Measurements from ENCODE around the gene COL12A1. TPM values are rescaled to one million over a fixed set of nuclear protein-coding genes. Genes with fewer than 3 reads are reported as not detected.

COL12A1 gene
- total RNA-seq, 2 donors from 2014 or later = not detected

DNA sequence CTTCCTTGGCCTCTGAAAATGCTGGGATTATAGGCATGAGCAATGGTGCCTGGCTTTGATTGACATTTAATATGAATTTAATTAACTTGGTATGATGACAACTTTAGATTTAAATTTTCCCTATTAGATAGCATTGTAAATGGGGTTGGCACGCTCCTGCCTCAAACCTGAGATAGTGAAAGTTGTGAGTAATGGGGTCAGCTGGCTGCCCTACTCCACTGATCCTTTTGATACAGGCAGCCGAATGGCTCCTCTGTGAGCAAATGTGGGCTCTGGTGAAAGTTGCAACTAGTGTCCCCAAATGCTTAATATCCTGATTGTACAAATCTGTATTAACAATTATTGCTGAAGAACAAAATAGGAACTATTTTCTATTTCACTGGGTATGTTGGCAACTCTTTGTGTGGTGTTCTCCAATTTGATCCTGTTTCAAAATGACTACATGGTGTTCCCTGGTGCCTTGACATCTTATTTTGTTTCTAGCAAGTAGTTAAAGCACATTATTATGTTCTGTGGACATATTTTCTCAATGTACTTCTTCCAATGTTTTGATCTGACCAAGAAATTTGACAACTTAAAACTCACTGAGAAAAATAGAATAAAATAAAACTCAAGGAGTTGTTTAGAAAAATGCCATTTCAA lies 97.4 kb downstream of the COL12A1 start:
- Mint-ChIP-seq H3K36me3 (no peaks in the 10 kb centered on the region), H3K27ac (no peak overlapping the region), H3K4me3 (no peak overlapping the region), H3K27me3 (peaks cover 0 to under 1% of the 10 kb centered on the region in 2 donors), H3K9me3 (no peaks in the 10 kb centered on the region), H3K4me1 (ENCODE audit: low read depth in 2 of 2) (no peaks in the 10 kb centered on the region)
- ATAC-seq = no peak
- DNase-seq (ENCODE audit: low spot score) = no peak

DNA sequence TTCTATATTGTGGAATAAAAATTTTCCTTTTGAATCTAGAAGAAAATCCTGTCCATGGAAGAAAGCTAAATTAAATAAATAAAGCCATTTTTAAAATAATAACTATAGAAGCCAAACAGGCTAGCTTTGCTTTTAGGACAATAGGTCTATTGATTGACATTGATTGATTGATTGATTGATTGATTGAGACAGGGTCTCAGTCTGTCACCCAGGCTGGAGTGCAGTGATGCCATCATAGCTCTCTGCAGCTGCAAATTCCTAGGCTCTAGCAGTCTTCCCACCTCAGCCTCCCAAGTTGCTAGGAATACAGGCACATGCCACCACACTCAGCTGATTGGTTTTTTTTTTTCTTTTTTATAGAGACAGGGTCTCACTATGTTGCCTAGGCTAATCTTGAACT lies 97.9 kb downstream of the COL12A1 start:
- DNase-seq (ENCODE audit: low spot score) (no peak), ATAC-seq (no peak)
- no peaks in the 10 kb centered on the region for H3K9me3 Mint-ChIP-seq
- no peak overlapping the region for H3K27ac Mint-ChIP-seq
- no peaks in the 10 kb centered on the region for H3K27me3 Mint-ChIP-seq
- no peak overlapping the region for H3K4me3 Mint-ChIP-seq
- no peaks in the 10 kb centered on the region for H3K4me1 Mint-ChIP-seq (ENCODE audit: low read depth in 2 of 2)
- no peaks in the 10 kb centered on the region for H3K36me3 Mint-ChIP-seq

DNA sequence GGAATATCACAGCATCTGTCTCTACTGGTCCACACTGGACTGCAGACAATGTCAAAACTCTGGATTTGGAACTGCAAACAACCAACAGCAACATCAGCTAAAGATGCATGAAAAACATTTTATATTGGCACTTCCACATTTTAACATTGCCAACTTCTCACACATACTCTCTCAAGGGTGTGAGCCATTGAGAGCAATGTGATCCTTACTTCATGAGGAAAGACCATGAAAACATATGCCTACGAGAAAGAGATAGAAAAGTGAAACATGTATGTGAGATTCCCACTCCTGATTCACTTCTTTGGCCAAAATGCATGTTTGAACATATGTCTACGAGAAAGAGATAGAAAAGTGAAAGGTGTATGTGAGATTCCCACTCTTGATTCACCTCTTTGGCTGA lies 99.4 kb downstream of the COL12A1 start:
- no peaks in the 10 kb centered on the region for H3K4me1 Mint-ChIP-seq (ENCODE audit: low read depth in 2 of 2)
- H3K27ac Mint-ChIP-seq = no peak overlapping the region
- H3K36me3 Mint-ChIP-seq = no peaks in the 10 kb centered on the region
- no peaks in the 10 kb centered on the region for H3K9me3 Mint-ChIP-seq
- no peak for DNase-seq (ENCODE audit: low spot score)
- no peaks in the 10 kb centered on the region for H3K27me3 Mint-ChIP-seq
- no peak overlapping the region for H3K4me3 Mint-ChIP-seq
- ATAC-seq = no peak

DNA sequence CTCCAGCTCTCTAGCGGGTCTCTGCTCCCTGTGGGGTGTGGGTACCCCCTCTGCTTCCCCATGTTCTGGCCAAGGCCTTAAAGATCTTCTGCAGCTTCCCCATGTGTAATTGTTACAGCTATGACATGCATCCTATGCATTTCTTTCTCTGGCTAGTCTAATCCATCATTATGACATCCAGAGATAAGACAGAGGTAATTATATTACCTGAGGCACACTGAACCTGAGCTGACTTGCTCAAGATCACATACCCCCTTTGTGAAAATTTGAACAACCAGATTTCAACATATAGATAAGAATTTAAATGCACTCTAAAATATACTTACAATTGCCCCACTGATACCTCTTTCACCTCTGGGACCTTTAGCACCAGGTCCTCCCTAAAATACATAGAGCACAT lies 102.4 kb downstream of the COL12A1 start:
- Mint-ChIP-seq H3K27ac (no peak overlapping the region), H3K4me3 (no peak overlapping the region), H3K9me3 (no peaks in the 10 kb centered on the region), H3K27me3 (no peaks in the 10 kb centered on the region), H3K36me3 (no peaks in the 10 kb centered on the region), H3K4me1 (ENCODE audit: low read depth in 2 of 2) (no peaks in the 10 kb centered on the region)
- DNase-seq (ENCODE audit: low spot score) = no peak
- no peak for ATAC-seq

DNA sequence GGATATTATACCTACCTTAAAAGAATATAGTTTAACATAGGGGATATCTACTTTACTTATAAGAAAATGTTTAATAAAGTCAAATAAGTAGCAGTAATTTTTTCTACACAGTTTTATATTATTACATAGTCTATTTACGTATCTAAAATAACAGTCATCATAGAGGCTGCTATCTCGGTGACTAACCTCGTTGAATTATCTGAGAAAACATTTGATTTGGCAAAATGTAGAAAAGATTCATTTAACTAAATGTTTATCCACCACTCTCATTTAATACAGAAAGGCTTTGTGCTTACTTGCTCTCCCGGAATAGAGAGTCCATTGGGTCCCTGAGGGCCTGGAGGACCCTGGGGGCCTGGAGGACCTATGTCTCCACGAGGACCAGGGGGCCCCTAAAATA lies 103.6 kb downstream of the COL12A1 start:
- Mint-ChIP-seq H3K27ac (no peak overlapping the region), H3K4me1 (ENCODE audit: low read depth in 2 of 2) (no peaks in the 10 kb centered on the region), H3K27me3 (no peaks in the 10 kb centered on the region), H3K36me3 (no peaks in the 10 kb centered on the region), H3K9me3 (no peaks in the 10 kb centered on the region), H3K4me3 (no peak overlapping the region)
- ATAC-seq (no peak), DNase-seq (ENCODE audit: low spot score) (no peak)

DNA sequence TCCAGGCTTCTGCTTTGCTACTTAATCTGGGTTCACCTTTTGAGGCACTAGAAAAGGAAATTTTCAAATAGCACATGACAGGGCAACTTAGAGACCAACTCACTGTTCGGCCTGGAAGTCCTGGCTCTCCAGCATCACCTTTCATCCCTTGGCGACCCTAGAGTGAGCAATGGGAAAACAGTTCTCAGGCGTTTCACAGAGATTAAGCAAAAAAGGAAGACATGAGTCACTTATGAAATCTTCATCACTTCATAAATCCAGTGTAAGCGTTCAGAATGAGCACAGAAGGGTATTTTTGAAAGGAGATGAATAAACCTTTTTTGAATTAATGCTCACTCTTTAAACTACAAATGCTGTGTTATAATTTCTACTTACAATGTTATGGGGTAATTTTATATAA lies 104.0 kb downstream of the COL12A1 start:
- Mint-ChIP-seq H3K4me1 (ENCODE audit: low read depth in 2 of 2) (no peaks in the 10 kb centered on the region), H3K36me3 (no peaks in the 10 kb centered on the region), H3K27me3 (no peaks in the 10 kb centered on the region), H3K9me3 (no peaks in the 10 kb centered on the region), H3K4me3 (no peak overlapping the region), H3K27ac (no peak overlapping the region)
- no peak for ATAC-seq
- DNase-seq (ENCODE audit: low spot score) = no peak

DNA sequence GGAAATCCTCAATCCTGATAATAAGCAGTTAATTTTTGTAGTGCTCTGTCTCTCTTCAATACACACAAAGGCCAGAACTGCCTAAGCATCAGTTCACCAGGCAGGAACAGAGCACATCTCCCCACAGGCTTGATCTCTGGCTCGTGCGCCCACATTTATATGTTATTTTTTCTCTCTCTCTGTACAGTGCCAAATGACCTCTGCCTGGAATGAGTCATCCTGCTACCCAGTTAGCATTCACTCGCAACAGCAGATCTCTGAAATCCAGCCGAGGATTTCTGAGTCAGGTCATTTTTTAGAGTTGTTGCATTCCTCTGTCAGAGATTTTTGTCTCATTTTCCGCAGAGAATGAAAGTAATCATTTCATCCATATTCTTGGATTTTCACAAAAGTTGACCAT lies 107.1 kb downstream of the COL12A1 start:
- H3K27me3 Mint-ChIP-seq = no peaks in the 10 kb centered on the region
- no peaks in the 10 kb centered on the region for H3K4me1 Mint-ChIP-seq (ENCODE audit: low read depth in 2 of 2)
- no peaks in the 10 kb centered on the region for H3K9me3 Mint-ChIP-seq
- H3K27ac Mint-ChIP-seq = no peak overlapping the region
- no peak for ATAC-seq
- no peak overlapping the region for H3K4me3 Mint-ChIP-seq
- no peak for DNase-seq (ENCODE audit: low spot score)
- no peaks in the 10 kb centered on the region for H3K36me3 Mint-ChIP-seq

DNA sequence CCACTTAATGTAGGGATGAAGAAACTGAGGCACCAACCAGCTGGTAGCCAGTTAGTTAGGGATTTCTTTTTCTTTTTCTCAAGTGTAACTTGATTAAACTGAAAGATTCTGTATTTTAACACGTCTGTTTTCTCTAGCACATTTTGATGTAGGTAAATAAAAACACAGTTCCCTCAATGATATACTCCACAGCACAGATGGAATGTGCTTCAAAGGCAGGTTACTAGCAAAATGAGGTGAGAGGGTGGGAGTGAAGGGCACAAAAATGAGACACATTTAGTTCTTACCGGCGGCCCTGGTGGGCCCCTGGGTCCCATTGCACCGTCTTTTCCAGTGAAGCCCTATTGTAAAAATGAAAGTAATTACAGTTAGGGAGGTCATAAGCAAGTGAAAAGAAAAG lies 108.9 kb downstream of the COL12A1 start:
- H3K9me3 Mint-ChIP-seq = no peaks in the 10 kb centered on the region
- H3K27ac Mint-ChIP-seq = no peak overlapping the region
- H3K4me3 Mint-ChIP-seq = no peak overlapping the region
- no peak for DNase-seq (ENCODE audit: low spot score)
- no peaks in the 10 kb centered on the region for H3K4me1 Mint-ChIP-seq (ENCODE audit: low read depth in 2 of 2)
- H3K36me3 Mint-ChIP-seq = no peaks in the 10 kb centered on the region
- ATAC-seq = no peak
- no peaks in the 10 kb centered on the region for H3K27me3 Mint-ChIP-seq

DNA sequence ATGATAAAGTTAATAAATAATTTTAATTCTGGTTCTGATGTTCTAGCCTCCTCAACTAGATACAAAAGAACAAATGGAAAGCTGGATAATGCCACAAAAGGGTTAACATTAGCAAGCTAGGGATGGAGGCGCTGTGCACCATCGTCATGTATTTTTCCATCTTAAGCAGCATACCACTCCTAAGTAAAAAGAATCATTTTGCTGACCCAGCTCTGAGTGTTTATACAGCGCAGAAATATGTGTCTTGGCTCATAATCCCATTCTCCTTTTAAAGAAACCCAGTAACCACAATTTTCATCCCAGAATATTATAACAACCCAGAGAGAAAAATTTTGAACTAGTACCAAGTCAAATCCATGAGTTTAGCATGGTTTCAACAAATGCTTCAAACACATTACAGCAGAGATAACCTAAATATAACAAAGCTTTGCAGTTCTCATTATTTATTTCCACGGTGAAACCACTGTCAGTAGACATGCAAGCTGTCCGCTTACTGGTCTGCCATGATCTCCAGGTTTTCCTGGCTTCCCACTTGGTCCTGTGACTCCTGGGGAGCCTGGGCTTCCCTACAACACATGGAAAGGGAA lies 111.1 kb downstream of the COL12A1 start:
- no peaks in the 10 kb centered on the region for H3K9me3 Mint-ChIP-seq

DNA sequence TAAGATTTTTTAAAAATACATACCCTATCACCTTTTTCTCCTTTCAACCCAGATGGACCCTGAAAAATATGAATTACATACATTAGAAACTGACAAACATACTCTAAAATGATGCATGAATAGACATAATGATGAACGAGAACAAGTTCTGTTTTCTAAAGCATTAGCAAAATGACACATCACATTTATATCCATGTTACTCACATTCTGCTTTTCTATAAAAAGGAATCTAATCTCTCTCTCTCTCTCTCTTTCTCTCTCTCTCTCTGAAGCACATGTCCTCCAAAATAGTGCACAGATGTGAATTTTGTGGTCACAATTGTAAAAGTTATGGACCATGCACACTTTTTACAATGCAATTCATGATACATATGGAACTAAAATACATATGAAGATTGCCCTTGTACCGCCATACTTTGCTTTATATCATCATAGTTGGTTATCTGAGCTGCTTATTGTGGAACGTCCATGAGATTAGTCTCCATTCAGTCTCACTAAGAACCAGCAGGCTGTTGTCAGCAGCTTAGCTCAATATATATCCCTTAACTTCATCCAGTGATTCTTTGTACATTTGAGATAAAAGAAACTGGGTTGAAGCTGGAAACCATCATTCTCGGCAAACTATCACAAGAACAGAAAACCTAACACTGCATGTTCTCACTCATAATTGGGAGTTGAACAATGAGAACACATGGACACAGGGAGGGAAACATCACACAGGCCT lies 114.2 kb downstream of the COL12A1 start:
- no peak for DNase-seq (ENCODE audit: low spot score)
- Mint-ChIP-seq H3K9me3 (no peaks in the 10 kb centered on the region), H3K27me3 (peaks cover 0 to 3% of the 10 kb centered on the region in 2 donors), H3K36me3 (no peaks in the 10 kb centered on the region), H3K4me3 (no peak overlapping the region), H3K4me1 (ENCODE audit: low read depth in 2 of 2) (no peaks in the 10 kb centered on the region), H3K27ac (no peak overlapping the region)
- no peak for ATAC-seq

More for the DNA sequence above, 111.1 kb downstream of the COL12A1 start:
- Mint-ChIP-seq H3K27ac (no peak overlapping the region), H3K36me3 (no peaks in the 10 kb centered on the region), H3K4me1 (ENCODE audit: low read depth in 2 of 2) (no peaks in the 10 kb centered on the region), H3K27me3 (no peaks in the 10 kb centered on the region), H3K4me3 (no peak overlapping the region)
- DNase-seq (ENCODE audit: low spot score) (no peak), ATAC-seq (no peak)

DNA sequence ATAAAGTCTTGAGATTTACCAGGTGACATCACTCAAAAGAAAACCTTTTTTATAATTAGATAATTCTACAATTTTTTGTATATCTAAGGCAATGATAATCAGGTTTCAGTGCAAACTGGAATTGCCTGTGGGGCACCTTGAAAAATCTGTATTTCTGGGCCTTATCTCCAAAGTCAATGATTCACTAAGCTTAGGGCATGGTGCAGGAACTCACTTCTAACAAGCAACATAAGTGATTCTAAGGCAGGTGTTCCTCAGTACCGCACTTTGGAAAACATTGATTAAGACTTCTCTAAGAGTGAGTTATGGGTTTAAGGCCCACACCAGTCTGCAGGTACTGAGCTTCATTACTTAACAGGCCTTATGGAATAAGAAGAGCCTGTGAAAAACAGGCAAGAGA lies 115.3 kb downstream of the COL12A1 start:
- Mint-ChIP-seq H3K27ac (no peak overlapping the region), H3K4me1 (ENCODE audit: low read depth in 2 of 2) (no peaks in the 10 kb centered on the region), H3K36me3 (no peaks in the 10 kb centered on the region), H3K4me3 (no peak overlapping the region), H3K9me3 (no peaks in the 10 kb centered on the region), H3K27me3 (peaks cover 3 to 6% of the 10 kb centered on the region in 2 donors)
- ATAC-seq = no peak
- no peak for DNase-seq (ENCODE audit: low spot score)

DNA sequence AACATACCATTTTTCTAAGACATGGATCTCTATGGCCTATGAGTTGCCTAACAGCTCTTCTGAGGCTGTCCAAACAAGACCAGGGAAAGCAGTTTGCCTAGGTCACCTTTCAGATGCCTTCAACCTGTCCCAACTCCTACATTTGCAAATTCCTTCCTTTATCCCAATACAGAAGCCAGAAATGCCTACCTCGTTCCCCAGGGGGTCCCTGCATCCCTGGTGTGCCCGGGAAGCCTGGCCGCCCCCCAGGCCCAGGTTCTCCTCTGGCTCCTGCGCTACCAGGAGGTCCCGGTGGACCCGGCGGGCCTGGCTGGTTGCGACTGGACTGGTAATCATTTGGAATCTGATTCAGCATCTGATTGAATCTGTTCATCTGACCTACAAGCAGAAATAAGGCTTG lies 115.9 kb downstream of the COL12A1 start:
- ATAC-seq (no peak), DNase-seq (ENCODE audit: low spot score) (no peak)
- no peaks in the 10 kb centered on the region for H3K9me3 Mint-ChIP-seq

DNA sequence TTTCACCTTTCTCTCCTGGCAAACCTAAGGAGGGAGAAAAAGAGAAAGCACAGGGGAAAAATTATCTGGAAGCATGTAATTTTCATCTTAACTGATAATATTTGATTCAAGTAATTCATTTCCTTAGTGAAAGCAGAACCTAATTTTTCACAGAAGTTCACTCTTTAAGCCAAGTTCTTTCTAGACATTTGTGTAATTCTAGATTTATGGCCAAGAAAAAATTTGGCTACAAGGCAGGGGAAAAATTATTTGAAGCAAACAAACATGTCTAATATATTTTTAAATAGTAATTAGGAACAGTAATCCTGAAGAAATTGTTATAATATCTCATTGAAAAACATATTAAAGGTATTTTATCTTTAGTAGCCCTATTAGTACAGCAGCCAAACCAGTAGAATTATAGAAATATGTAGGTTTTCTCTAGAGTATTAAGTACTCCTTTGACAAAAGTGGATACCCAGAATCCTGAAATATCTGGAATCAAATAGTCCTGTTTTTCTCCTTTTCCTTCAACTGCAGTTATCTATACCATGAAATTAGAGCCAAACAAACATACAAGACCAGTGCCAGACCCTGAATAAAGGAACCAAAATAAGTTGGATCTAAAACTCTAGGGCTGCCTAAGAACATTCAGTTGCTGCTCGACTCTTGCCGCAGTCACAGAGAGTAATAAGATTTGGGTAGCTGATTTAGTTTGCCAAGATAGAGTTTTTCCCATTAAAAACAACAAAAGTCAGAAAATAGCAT lies 116.5 kb downstream of the COL12A1 start:
- H3K27ac Mint-ChIP-seq = no peak overlapping the region
- H3K9me3 Mint-ChIP-seq = no peaks in the 10 kb centered on the region
- no peaks in the 10 kb centered on the region for H3K4me1 Mint-ChIP-seq (ENCODE audit: low read depth in 2 of 2)
- ATAC-seq = no peak
- no peak overlapping the region for H3K4me3 Mint-ChIP-seq
- no peaks in the 10 kb centered on the region for H3K36me3 Mint-ChIP-seq
- DNase-seq (ENCODE audit: low spot score) = no peak
- H3K27me3 Mint-ChIP-seq = peaks cover 15 to 16% of the 10 kb centered on the region in 2 donors

More for the DNA sequence above, 115.9 kb downstream of the COL12A1 start:
- no peaks in the 10 kb centered on the region for H3K4me1 Mint-ChIP-seq (ENCODE audit: low read depth in 2 of 2)
- peaks cover 9 to 11% of the 10 kb centered on the region in 2 donors for H3K27me3 Mint-ChIP-seq
- no peak overlapping the region for H3K27ac Mint-ChIP-seq
- H3K4me3 Mint-ChIP-seq = no peak overlapping the region
- no peaks in the 10 kb centered on the region for H3K36me3 Mint-ChIP-seq
